SK-N-MC (cell line): ENCODE results near the gene KITLG.

Experiments used
- EZH2 ChIP-seq: fragments of 200-600 bp; sonication (generic); IDR thresholded peaks from one replicate; pipeline ENCODE4 v1.6.1; 2017; ENCODE audit warnings: antibody characterized with exemption
- POLR2AphosphoS5 ChIP-seq: IDR thresholded peaks from 2 replicates; pipeline ENCODE4 v1.6.1; 2012; ENCODE audit warnings: mild to moderate bottlenecking, low read depth, low read length, borderline replicate concordance

GRCh38 chr12:88539893-88540292 is 40.4 kb downstream of the KITLG start:
- no peak for TF ChIP-seq EZH2
- TF ChIP-seq POLR2AphosphoS5: no peak
